ENCODE measurements around the gene KCNIP4. TPM values are rescaled to one million over a fixed set of nuclear protein-coding genes. Genes with fewer than 3 reads are reported as not detected.

The KCNIP4 gene
- polyA plus RNA-seq, 3 donors: 0.09 to 0.25 TPM; not detected in 1

DNA sequence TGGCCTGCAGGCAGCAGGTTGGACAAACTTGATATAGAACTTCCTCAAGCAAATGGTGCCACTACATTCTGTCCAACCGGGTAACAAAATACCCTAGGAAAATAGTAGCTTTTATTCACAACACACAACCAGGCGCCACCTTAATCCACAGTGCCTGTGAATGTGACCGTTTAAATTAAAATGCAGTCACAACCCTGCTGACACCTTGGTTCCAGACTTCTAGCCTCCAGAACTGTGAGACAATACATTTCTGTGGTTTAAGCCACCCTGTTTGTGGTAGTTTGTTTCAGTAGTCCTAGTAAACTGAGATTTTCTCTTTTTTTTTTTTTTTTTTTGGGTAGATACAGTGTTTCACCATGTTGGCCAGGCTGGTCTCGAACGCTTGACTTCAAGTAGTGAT is 672.5 kb downstream of the KCNIP4 start:
- H3K36me3 Mint-ChIP-seq: no peaks in the 10 kb centered on the region
- Histone ChIP-seq H3K9me3 (replicated peaks in 1 of 2; ENCODE audit: control insufficient read depth in 1 of 2, insufficient read depth in 1 of 2, low read length in 2 of 2) (no peaks in the 10 kb centered on the region), H3K36me3 (replicated peaks in 1 of 2; ENCODE audit: control insufficient read depth in 1 of 2, insufficient read depth in 2 of 2, low read length in 2 of 2) (no peaks in the 10 kb centered on the region), H3K27ac (ENCODE audit: low read depth in 1 of 2, low read length in 2 of 2) (no peak overlapping the region), H3K4me3 (replicated peaks in 1 of 3; ENCODE audit: low read depth in 2 of 3, low read length in 3 of 3) (no peak overlapping the region), H3K79me2 (ENCODE audit: insufficient read depth, low read length) (no peaks in the 10 kb centered on the region), H2AFZ (ENCODE audit: insufficient read depth, low read depth, low read length, poor library complexity, severe bottlenecking) (no peak overlapping the region), H3K4me1 (ENCODE audit: control insufficient read depth in 1 of 2, insufficient read depth in 2 of 2, low read length in 2 of 2) (no peaks in the 10 kb centered on the region), H3K4me2 (replicated peaks; ENCODE audit: extremely low read depth, low read length, poor library complexity, severe bottlenecking) (no peak overlapping the region), H3K9ac (ENCODE audit: insufficient read depth, low read length, poor library complexity, severe bottlenecking) (no peak overlapping the region), H4K20me1 (ENCODE audit: insufficient read depth, low read length) (no peaks in the 10 kb centered on the region), H3K27me3 (ENCODE audit: control insufficient read depth in 2 of 2, insufficient read depth in 2 of 2, low read length in 2 of 2) (no peaks in the 10 kb centered on the region)
- intact Hi-C loops (cut with micrococcal nuclease): no loop called here
- no peak overlapping the region for H3K4me3 Mint-ChIP-seq
- no peaks in the 10 kb centered on the region for H3K27me3 Mint-ChIP-seq (ENCODE audit: low read depth in 3 of 3)
- TF ChIP-seq, protein P1, sequence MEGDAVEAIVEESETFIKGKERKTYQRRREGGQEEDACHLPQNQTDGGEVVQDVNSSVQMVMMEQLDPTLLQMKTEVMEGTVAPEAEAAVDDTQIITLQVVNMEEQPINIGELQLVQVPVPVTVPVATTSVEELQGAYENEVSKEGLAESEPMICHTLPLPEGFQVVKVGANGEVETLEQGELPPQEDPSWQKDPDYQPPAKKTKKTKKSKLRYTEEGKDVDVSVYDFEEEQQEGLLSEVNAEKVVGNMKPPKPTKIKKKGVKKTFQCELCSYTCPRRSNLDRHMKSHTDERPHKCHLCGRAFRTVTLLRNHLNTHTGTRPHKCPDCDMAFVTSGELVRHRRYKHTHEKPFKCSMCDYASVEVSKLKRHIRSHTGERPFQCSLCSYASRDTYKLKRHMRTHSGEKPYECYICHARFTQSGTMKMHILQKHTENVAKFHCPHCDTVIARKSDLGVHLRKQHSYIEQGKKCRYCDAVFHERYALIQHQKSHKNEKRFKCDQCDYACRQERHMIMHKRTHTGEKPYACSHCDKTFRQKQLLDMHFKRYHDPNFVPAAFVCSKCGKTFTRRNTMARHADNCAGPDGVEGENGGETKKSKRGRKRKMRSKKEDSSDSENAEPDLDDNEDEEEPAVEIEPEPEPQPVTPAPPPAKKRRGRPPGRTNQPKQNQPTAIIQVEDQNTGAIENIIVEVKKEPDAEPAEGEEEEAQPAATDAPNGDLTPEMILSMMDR (IDR thresholded peaks at IDR 0.05): no peak
- H3K9me3 Mint-ChIP-seq: peaks cover 0 to 5% (median 1%) of the 10 kb centered on the region in 7 donors
- no peak overlapping the region for H3K27ac Mint-ChIP-seq
- 100% methylated on average over 2 of the region's 5 CpGs for WGBS (ENCODE audit: insufficient coverage)
- no peak for DNase-seq
- no peaks in the 10 kb centered on the region for H3K4me1 Mint-ChIP-seq

DNA sequence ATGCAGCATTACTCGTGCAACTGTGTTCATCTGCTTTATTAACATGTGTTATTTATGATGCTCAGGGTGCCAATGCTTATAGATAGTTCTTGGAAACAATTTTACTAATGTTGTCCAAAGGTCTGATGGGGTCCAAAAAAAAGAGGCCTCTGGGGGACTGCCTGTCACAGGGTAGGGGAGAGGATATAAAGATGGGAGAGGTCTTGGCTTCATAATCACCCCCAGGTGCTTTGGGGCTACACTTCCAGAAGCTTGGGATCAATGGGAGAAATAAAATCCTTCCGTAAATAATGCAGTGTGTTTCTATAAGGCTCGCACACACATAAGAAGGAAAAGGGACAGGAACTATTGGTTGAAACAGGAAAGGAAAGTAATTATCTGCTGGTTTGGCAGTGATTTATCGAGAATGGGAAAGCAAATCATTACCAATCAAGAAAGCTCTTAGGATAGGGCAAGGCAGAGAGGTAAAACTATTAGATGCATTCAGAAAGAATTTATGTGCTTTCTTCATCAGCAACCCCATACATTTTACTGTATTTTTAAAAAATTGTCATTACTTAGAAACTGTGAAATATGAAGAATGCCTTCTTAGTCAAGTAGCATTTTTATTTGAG is 677.0 kb downstream of the KCNIP4 start:
- Mint-ChIP-seq H3K36me3 (no peaks in the 10 kb centered on the region), H3K9me3 (peaks cover 0 to 5% (median 1%) of the 10 kb centered on the region in 7 donors), H3K27me3 (ENCODE audit: low read depth in 3 of 3) (no peaks in the 10 kb centered on the region), H3K4me1 (no peaks in the 10 kb centered on the region), H3K27ac (no peak overlapping the region), H3K4me3 (no peak overlapping the region)
- no peak overlapping the region for H3K4me3 ChIP-seq (replicated peaks in 1 of 3; ENCODE audit: low read depth in 2 of 3, low read length in 3 of 3)
- H3K36me3 ChIP-seq (replicated peaks in 1 of 2; ENCODE audit: control insufficient read depth in 1 of 2, insufficient read depth in 2 of 2, low read length in 2 of 2): no peaks in the 10 kb centered on the region
- TF ChIP-seq, protein P1 (IDR thresholded peaks at IDR 0.05): no peak
- no peaks in the 10 kb centered on the region for H3K4me1 ChIP-seq (ENCODE audit: control insufficient read depth in 1 of 2, insufficient read depth in 2 of 2, low read length in 2 of 2)
- no peak overlapping the region for H3K27ac ChIP-seq (ENCODE audit: low read depth in 1 of 2, low read length in 2 of 2)
- no peak overlapping the region for H3K9ac ChIP-seq (ENCODE audit: insufficient read depth, low read length, poor library complexity, severe bottlenecking)
- no peak overlapping the region for H2AFZ ChIP-seq (ENCODE audit: insufficient read depth, low read depth, low read length, poor library complexity, severe bottlenecking)
- no peaks in the 10 kb centered on the region for H3K27me3 ChIP-seq (ENCODE audit: control insufficient read depth in 2 of 2, insufficient read depth in 2 of 2, low read length in 2 of 2)
- H3K9me3 ChIP-seq (replicated peaks in 1 of 2; ENCODE audit: control insufficient read depth in 1 of 2, insufficient read depth in 1 of 2, low read length in 2 of 2): peaks cover 0 to 3% of the 10 kb centered on the region in 2 donors
- no peak overlapping the region for H3K4me2 ChIP-seq (replicated peaks; ENCODE audit: extremely low read depth, low read length, poor library complexity, severe bottlenecking)
- no peaks in the 10 kb centered on the region for H3K79me2 ChIP-seq (ENCODE audit: insufficient read depth, low read length)
- no peaks in the 10 kb centered on the region for H4K20me1 ChIP-seq (ENCODE audit: insufficient read depth, low read length)
- DNase-seq: no peak
- intact Hi-C loops (cut with micrococcal nuclease): no loop called here
- no CpG with 5 or more reads among the region's 4 CpGs for WGBS (ENCODE audit: insufficient coverage)

Data from CD14-positive monocyte (primary cell).